Hepatocyte (in vitro differentiated cells): ENCODE measurements around the gene SLC1A2.

Experiments used
- CTCF ChIP-seq: fragments of 200-600 bp; sonication (generic); IDR thresholded peaks from 2 replicates; pipeline ENCODE4 v1.5.1; 2016; ENCODE audit warnings: antibody characterized with exemption, mild to moderate bottlenecking; ENCODE audit not compliant: poor library complexity
- EZH2phosphoT487 ChIP-seq: fragments of 200-600 bp; sonication (generic); IDR thresholded peaks from one replicate; pipeline ENCODE4 v1.6.1; 2018; ENCODE audit warnings: antibody characterized with exemption, mild to moderate bottlenecking, low read depth, moderate library complexity; ENCODE audit not compliant: unreplicated experiment, severe bottlenecking

GRCh38 chr11:35418282-35419183 is 825 bp downstream of the SLC1A2 start:
- TF ChIP-seq CTCF (no peak), EZH2phosphoT487 (peak; percentile 87)
